SU-DHL-6 (cell line): ENCODE measurements around the gene DCLK1.

ENCODE experiments used
- H2AFZ ChIP-seq: fragments of 200-600 bp; sonication (generic); 2 replicates; pipeline ENCODE4 v1.6.1; 2014; ENCODE audit warnings: low read depth, mild to moderate bottlenecking, moderate library complexity, mixed read lengths, antibody characterized with exemption, low read length; ENCODE audit not compliant: severe bottlenecking
- H3F3A ChIP-seq: fragments of 200-600 bp; shearing (Covaris generic); 2 replicates; pipeline ENCODE4 v1.6.0; 2016; ENCODE audit warnings: antibody characterized with exemption, mild to moderate bottlenecking; ENCODE audit not compliant: insufficient read depth
- H3K27ac ChIP-seq: fragments of 200-600 bp; sonication (generic); 2 replicates; pipeline ENCODE4 v1.5.1; 2016; ENCODE audit warnings: low read depth, mild to moderate bottlenecking, low read length, moderate library complexity, mixed read lengths
- H3K27me3 ChIP-seq: fragments of 200-600 bp; sonication (generic), shearing (Covaris generic); 2 replicates; pipeline ENCODE4 v1.6.0; 2014; ENCODE audit warnings: mild to moderate bottlenecking, low read length
- H3K36me3 ChIP-seq: fragments of 200-600 bp; sonication (generic); 2 replicates; pipeline ENCODE4 v1.6.1; 2014; ENCODE audit warnings: mild to moderate bottlenecking, low read length, mixed read lengths
- H3K4me2 ChIP-seq: fragments of 300-600, 200-600 bp; shearing (Covaris generic), sonication (generic); 2 replicates; pipeline ENCODE4 v1.6.0; 2014; ENCODE audit warnings: low read length, low read depth, mild to moderate bottlenecking; ENCODE audit not compliant: poor library complexity, severe bottlenecking
- H3K4me3 ChIP-seq: fragments of 200-600 bp; sonication (generic); 2 replicates; pipeline ENCODE4 v1.5.1; 2014; ENCODE audit warnings: antibody characterized with exemption, low read length, mild to moderate bottlenecking, mixed read lengths; ENCODE audit not compliant: insufficient read depth, poor library complexity, severe bottlenecking
- H3K79me2 ChIP-seq: fragments of 200-600 bp; sonication (generic); 2 replicates; pipeline ENCODE4 v1.6.1; 2014; ENCODE audit warnings: mild to moderate bottlenecking, low read length, moderate library complexity; ENCODE audit not compliant: insufficient read depth
- H3K9ac ChIP-seq: fragments of 200-600 bp; sonication (generic); 2 replicates; pipeline ENCODE4 v1.7.0; 2014; ENCODE audit warnings: mild to moderate bottlenecking, low read length
- H3K9me2 ChIP-seq: fragments of 200-600 bp; sonication (generic); replicated peaks from 2 replicates; pipeline ENCODE4 v1.6.1; 2014; ENCODE audit warnings: low read length; ENCODE audit not compliant: insufficient read depth
- H3K9me3 ChIP-seq: fragments of 200-600 bp; sonication (generic); 2 replicates; pipeline ENCODE4 v1.6.1; 2014; ENCODE audit warnings: low read length, mixed read lengths; ENCODE audit not compliant: insufficient read depth
- H4K20me1 ChIP-seq: fragments of 200-600 bp; sonication (generic); 2 replicates; pipeline ENCODE4 v1.6.1; 2014; ENCODE audit warnings: low read depth, mild to moderate bottlenecking, antibody characterized with exemption, low read length, moderate library complexity, mixed read lengths
- EZH2phosphoT487 ChIP-seq: fragments of 200-600 bp; sonication (generic), shearing (Covaris generic); conservative IDR thresholded peaks from 2 replicates; pipeline ENCODE4 v1.6.1; 2018; ENCODE audit warnings: mild to moderate bottlenecking, antibody characterized with exemption, low read length, moderate library complexity, mixed read lengths
- TF ChIP-seq, protein P1 (sequence below): fragments of 200-600 bp; sonication (generic); IDR thresholded peaks from one replicate; pipeline ENCODE4 v1.5.1; 2017; ENCODE audit warnings: antibody characterized with exemption, mild to moderate bottlenecking, low read length, moderate library complexity; ENCODE audit not compliant: insufficient read depth, poor library complexity, severe bottlenecking

DCLK1 gene

DNA sequence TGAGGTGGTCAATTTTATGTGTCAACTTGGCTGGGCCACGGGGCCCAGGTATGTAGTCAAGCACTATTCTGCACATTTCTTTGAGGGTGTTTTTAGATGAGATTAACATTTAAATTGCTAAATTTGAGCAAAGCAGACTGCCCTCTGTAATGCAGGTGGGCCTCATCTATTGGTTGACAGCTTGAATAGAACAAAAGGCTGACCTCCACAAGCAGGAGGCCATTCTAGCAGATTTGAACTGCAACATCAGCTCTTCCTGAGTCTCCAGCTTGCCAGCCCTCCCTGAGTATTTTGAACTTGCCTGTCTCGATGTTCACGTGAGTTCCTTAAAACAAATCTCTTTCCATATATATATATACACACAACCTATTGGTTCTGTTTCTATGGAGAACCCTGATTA is 134.8 kb downstream of the DCLK1 start:
- Histone ChIP-seq H2AFZ (no peak overlapping the region), H3K9me2 (no peaks in the 10 kb centered on the region), H3K9me3 (no peaks in the 10 kb centered on the region), H4K20me1 (no peaks in the 10 kb centered on the region), H3K36me3 (no peaks in the 10 kb centered on the region), H3K4me3 (no peak overlapping the region), H3K4me2 (no peak overlapping the region), H3K9ac (no peak overlapping the region), H3K79me2 (no peaks in the 10 kb centered on the region), H3F3A (no peaks in the 10 kb centered on the region), H3K27ac (no peak overlapping the region), H3K27me3 (no peaks in the 10 kb centered on the region)
- TF ChIP-seq, protein P1, sequence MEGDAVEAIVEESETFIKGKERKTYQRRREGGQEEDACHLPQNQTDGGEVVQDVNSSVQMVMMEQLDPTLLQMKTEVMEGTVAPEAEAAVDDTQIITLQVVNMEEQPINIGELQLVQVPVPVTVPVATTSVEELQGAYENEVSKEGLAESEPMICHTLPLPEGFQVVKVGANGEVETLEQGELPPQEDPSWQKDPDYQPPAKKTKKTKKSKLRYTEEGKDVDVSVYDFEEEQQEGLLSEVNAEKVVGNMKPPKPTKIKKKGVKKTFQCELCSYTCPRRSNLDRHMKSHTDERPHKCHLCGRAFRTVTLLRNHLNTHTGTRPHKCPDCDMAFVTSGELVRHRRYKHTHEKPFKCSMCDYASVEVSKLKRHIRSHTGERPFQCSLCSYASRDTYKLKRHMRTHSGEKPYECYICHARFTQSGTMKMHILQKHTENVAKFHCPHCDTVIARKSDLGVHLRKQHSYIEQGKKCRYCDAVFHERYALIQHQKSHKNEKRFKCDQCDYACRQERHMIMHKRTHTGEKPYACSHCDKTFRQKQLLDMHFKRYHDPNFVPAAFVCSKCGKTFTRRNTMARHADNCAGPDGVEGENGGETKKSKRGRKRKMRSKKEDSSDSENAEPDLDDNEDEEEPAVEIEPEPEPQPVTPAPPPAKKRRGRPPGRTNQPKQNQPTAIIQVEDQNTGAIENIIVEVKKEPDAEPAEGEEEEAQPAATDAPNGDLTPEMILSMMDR, result no peak
- TF ChIP-seq EZH2phosphoT487, result no peak

DNA sequence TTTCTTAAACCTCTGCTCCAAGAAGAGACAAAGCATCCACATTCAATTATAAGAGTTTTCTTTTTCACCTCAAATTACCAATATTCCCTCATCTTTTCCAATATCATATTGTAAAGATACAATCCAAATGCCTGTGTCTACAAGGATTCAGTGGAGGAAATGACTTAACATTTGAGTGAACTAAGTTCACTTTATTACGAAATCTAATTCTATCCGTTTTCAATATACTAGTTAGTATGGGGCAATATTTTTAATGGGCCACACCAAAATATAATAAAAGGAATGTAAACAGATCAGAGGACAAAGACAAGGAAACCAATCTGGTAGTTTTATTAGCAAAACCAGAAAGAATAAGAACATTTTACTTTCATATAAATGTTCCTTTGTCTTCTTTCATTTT is 136.0 kb downstream of the DCLK1 start:
- no peak overlapping the region for H3K4me3 ChIP-seq
- no peaks in the 10 kb centered on the region for H3K36me3 ChIP-seq
- H3K27me3 ChIP-seq, result no peaks in the 10 kb centered on the region
- no peak overlapping the region for H2AFZ ChIP-seq
- TF ChIP-seq EZH2phosphoT487, result no peak
- TF ChIP-seq, protein P1, result no peak
- H4K20me1 ChIP-seq, result no peaks in the 10 kb centered on the region
- no peak overlapping the region for H3K27ac ChIP-seq
- no peaks in the 10 kb centered on the region for H3K79me2 ChIP-seq
- no peaks in the 10 kb centered on the region for H3K9me3 ChIP-seq
- H3F3A ChIP-seq, result no peaks in the 10 kb centered on the region
- H3K9ac ChIP-seq, result no peak overlapping the region
- H3K4me2 ChIP-seq, result no peak overlapping the region
- H3K9me2 ChIP-seq, result no peaks in the 10 kb centered on the region

DNA sequence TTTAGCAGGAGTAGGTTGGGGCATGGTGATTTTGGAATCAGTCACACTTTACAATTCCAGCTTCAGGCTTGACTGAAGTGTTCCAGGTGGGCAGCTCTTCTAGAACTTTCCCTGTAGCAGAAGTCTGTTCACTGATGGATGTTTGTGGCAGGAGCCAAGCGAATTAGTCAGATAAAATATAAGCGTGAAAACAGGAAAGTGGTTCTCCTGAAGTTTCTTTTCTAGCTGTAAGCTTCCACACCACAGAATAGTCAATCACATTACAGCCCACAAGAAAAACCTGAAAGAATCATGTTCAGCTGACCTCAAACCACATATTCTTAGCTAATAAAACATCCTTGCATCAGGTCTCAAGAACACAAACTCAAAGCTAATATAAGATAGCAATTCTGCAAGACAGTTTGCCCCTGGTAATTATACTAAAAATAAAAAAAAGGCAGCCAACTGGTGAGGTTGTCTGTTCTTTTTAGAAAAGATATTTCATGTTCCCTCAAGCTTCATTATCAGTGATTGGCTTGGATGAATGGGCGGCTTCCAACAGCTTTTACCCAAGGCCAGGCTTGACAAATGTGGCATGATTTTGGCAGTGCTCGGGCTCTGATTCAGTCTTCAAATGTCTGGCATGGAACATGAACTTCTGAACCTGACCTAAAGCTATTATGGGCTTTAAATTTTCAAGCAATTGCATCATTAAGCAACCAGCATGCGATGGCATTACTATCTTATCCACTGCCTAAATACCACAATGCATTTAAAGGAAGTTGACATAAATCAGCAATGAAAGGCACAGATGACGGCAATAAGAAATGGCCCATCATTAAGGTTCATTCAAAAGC is 136.8 kb downstream of the DCLK1 start:
- H3K4me2 ChIP-seq, result no peak overlapping the region
- TF ChIP-seq EZH2phosphoT487, result no peak
- TF ChIP-seq, protein P1, result no peak
- H3K9me2 ChIP-seq, result no peaks in the 10 kb centered on the region

More for the DNA sequence above, 136.8 kb downstream of the DCLK1 start:
- no peaks in the 10 kb centered on the region for H3K9me3 ChIP-seq
- no peaks in the 10 kb centered on the region for H4K20me1 ChIP-seq
- H3K27me3 ChIP-seq, result no peaks in the 10 kb centered on the region
- no peak overlapping the region for H3K9ac ChIP-seq
- H3K79me2 ChIP-seq, result no peaks in the 10 kb centered on the region
- no peak overlapping the region for H3K27ac ChIP-seq
- H3K4me3 ChIP-seq, result no peak overlapping the region
- no peaks in the 10 kb centered on the region for H3F3A ChIP-seq
- no peak overlapping the region for H2AFZ ChIP-seq
- no peaks in the 10 kb centered on the region for H3K36me3 ChIP-seq
